HCT116 (cell line): ENCODE measurements around the gene METTL22.

Experiments used
- CBX3 ChIP-seq: IDR thresholded peaks from 2 replicates; pipeline ENCODE4 v1.6.1; 2012; ENCODE audit warnings: low read depth
- CEBPB ChIP-seq: IDR thresholded peaks from 2 replicates; pipeline ENCODE4 v1.6.1; 2012; ENCODE audit warnings: low read depth
- EZH2 ChIP-seq: fragments of 200-600 bp; sonication (generic); IDR thresholded peaks from 2 replicates; pipeline ENCODE4 v1.6.1; 2017; ENCODE audit warnings: antibody characterized with exemption, mixed run types
- EZH2phosphoT487 ChIP-seq: fragments of 200-600 bp; IDR thresholded peaks from 2 replicates; pipeline ENCODE4 v1.6.1; 2018; ENCODE audit warnings: antibody characterized with exemption, borderline replicate concordance
- JUND ChIP-seq: IDR thresholded peaks from 2 replicates; pipeline ENCODE4 v1.6.1; 2012
- POLR2A ChIP-seq: IDR thresholded peaks from 2 replicates; pipeline ENCODE4 v1.7.0; 2011; ENCODE audit warnings: borderline replicate concordance; ENCODE audit not compliant: insufficient read depth, insufficient read length; ENCODE audit errors: extremely low read depth
- POLR2AphosphoS5 ChIP-seq: IDR thresholded peaks from 2 replicates; pipeline ENCODE4 v1.6.1; 2011; ENCODE audit warnings: mild to moderate bottlenecking, low read depth, low read length, moderate library complexity
- REST ChIP-seq: IDR thresholded peaks from 2 replicates; pipeline ENCODE4 v1.6.1; 2012; ENCODE audit warnings: low read depth
- TCF7L2 ChIP-seq: IDR thresholded peaks from 2 replicates; pipeline ENCODE4 v1.7.0; 2011; ENCODE audit warnings: borderline replicate concordance, inconsistent platforms; ENCODE audit not compliant: insufficient read depth, insufficient read length; ENCODE audit errors: extremely low read depth
- YY1 ChIP-seq: IDR thresholded peaks from 2 replicates; pipeline ENCODE4 v1.6.1; 2011; ENCODE audit warnings: low read length, low read depth, moderate library complexity, mild to moderate bottlenecking; ENCODE audit not compliant: insufficient replicate concordance; ENCODE audit errors: extremely low read depth
- TF ChIP-seq, protein P1 (sequence below), 3 experiments: fragments of 200-600 bp in 1 of 3; sonication (generic) in 1 of 3; IDR thresholded peaks in 2 of 3; conservative IDR thresholded peaks in 1 of 3; 2 replicates each; pipeline ENCODE4 v1.5.1; 2012 to 2017; ENCODE audit warnings: low read depth in 2 of 3, low read length in 2 of 3, antibody characterized with exemption in 1 of 3, borderline replicate concordance in 1 of 3, control low read depth in 1 of 3, mild to moderate bottlenecking in 1 of 3, mixed read lengths in 1 of 3, mixed run types in 1 of 3, moderate library complexity in 1 of 3; ENCODE audit not compliant: insufficient read depth in 1 of 3
- TF ChIP-seq, protein P2 (sequence below): IDR thresholded peaks from 2 replicates; pipeline ENCODE4 v1.6.1; 2012

DNA sequence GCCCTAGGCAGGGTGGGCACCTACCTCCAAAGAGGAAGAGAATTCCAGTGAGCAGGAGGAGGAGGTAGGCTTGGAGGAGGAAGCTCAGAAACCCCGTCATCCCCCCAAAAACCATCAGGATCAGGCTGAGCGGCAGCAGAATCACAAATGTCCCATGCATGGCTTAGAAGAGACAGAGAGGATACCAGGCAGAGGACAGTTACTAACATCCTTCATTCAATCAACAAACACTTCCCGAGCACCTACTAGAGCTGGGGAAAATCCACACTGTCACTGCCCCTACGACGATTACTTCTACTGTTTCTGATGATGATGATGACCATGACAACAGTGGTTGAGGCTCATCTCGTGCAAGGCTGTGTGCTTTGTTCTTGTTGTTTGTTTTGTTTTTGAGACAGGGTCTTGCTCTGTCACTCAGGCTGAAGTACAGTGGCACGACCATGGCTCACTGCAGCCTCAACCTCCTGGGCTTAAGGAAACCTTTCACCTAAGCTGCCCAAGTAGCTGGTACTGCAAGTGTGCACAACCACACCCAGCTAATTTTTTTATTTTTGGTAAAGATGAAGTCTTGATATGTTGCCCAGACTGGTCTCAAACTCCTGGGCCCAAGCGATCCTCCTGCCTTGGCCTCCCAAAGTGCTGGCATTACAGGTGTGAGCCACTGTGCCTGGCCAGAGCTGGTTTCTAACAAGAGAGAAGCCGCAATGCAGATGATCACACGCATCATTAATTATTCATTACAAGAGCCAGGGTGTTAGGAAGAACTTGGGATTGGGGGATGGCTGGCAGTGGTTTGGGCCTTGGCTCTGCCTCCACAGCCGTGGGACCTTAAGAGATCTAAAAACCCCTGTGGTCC is 49.2 kb upstream of the METTL22 start:
- TF ChIP-seq, protein P1, sequence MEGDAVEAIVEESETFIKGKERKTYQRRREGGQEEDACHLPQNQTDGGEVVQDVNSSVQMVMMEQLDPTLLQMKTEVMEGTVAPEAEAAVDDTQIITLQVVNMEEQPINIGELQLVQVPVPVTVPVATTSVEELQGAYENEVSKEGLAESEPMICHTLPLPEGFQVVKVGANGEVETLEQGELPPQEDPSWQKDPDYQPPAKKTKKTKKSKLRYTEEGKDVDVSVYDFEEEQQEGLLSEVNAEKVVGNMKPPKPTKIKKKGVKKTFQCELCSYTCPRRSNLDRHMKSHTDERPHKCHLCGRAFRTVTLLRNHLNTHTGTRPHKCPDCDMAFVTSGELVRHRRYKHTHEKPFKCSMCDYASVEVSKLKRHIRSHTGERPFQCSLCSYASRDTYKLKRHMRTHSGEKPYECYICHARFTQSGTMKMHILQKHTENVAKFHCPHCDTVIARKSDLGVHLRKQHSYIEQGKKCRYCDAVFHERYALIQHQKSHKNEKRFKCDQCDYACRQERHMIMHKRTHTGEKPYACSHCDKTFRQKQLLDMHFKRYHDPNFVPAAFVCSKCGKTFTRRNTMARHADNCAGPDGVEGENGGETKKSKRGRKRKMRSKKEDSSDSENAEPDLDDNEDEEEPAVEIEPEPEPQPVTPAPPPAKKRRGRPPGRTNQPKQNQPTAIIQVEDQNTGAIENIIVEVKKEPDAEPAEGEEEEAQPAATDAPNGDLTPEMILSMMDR (IDR thresholded peaks at IDR 0.05 in 2 of 3, conservative IDR thresholded peaks at IDR 0.05 in 1 of 3; ENCODE audit: borderline replicate concordance in 1 of 3, insufficient read depth in 1 of 3, low read depth in 2 of 3, low read length in 2 of 3) = no peak
- TF ChIP-seq EZH2 (no peak), REST (no peak), POLR2A (no peak), EZH2phosphoT487 (no peak), YY1 (no peak), TCF7L2 (no peak), CEBPB (no peak), POLR2AphosphoS5 (no peak), JUND (no peak), CBX3 (no peak)
- TF ChIP-seq, protein P2, sequence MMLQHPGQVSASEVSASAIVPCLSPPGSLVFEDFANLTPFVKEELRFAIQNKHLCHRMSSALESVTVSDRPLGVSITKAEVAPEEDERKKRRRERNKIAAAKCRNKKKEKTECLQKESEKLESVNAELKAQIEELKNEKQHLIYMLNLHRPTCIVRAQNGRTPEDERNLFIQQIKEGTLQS = no peak
